Fibroblast of villous mesenchyme (primary cell): ENCODE results near the gene SGMS1. TPM values are rescaled to one million over a fixed set of nuclear protein-coding genes. Genes with fewer than 3 reads are reported as not detected.
A peak's percentile ranks its signal among the peaks of the same experiment; 100 is the strongest.

ENCODE experiments used
- DNase-seq: peaks from one replicate; pipeline ENCODE4 v3.0.0-alpha.2; 2010; ENCODE audit warnings: low read depth
- H3K4me3 ChIP-seq: 2 replicates; pipeline ENCODE4 v1.5.1; 2011; ENCODE audit warnings: low read depth, mild to moderate bottlenecking, low read length
- CTCF ChIP-seq: IDR thresholded peaks from 2 replicates; pipeline ENCODE4 v1.5.1; 2012; ENCODE audit warnings: low read depth, mild to moderate bottlenecking, low read length; ENCODE audit not compliant: insufficient read depth
- total RNA-seq: library from RNA; depleted of rRNA; stranded (reverse); fragments of >200 nt; gene quantifications from 2 replicates; pipeline ENCODE4 v1.2.3, GENCODE V29; 2012

SGMS1 gene
- total RNA-seq, 1 donor = 57.9 TPM

GRCh38 chr10:50542871-50543270 lies 80.9 kb downstream of the SGMS1 start:
- TF ChIP-seq CTCF = no peak
- no peak overlapping the region for H3K4me3 ChIP-seq
- DNase-seq = no peak

GRCh38 chr10:50541921-50542320 lies 81.8 kb downstream of the SGMS1 start:
- no peak overlapping the region for H3K4me3 ChIP-seq
- TF ChIP-seq CTCF = no peak
- no peak for DNase-seq

GRCh38 chr10:50541317-50541716 lies 82.4 kb downstream of the SGMS1 start:
- TF ChIP-seq CTCF = no peak
- DNase-seq = no peak
- H3K4me3 ChIP-seq = no peak overlapping the region

GRCh38 chr10:50540826-50541122 lies 83.0 kb downstream of the SGMS1 start:
- no peak for TF ChIP-seq CTCF
- DNase-seq = no peak
- H3K4me3 ChIP-seq = no peak overlapping the region

GRCh38 chr10:50540069-50540825 lies 83.5 kb downstream of the SGMS1 start:
- H3K4me3 ChIP-seq = no peak overlapping the region
- peak; percentile 31 for DNase-seq
- TF ChIP-seq CTCF = no peak

GRCh38 chr10:50538555-50539398 lies 85.0 kb downstream of the SGMS1 start:
- DNase-seq = no peak
- no peak overlapping the region for H3K4me3 ChIP-seq
- TF ChIP-seq CTCF = no peak
